HepG2 (cell line): ENCODE measurements around the gene RBM44. TPM values are rescaled to one million over a fixed set of nuclear protein-coding genes. Genes with fewer than 3 reads are reported as not detected.
A peak's percentile ranks its signal among the peaks of the same experiment; 100 is the strongest.

Experiments used
- FOXA3 ChIP-seq: IDR thresholded peaks from 2 replicates; pipeline ENCODE4 v1.6.1; 2016; ENCODE audit warnings: missing genetic modification reagents, missing compliant biosample characterization
- GATAD2A ChIP-seq: IDR thresholded peaks from 2 replicates; pipeline ENCODE4 v1.6.1; 2016
- MED8 ChIP-seq: sonication (generic); formaldehyde crosslinking; IDR thresholded peaks from 2 replicates; pipeline ENCODE4 v1.8.1; 2023; ENCODE audit warnings: mild to moderate bottlenecking, missing genetic modification reagents; ENCODE audit not compliant: insufficient replicate concordance
- NCOA5 ChIP-seq: sonication (generic); formaldehyde crosslinking; IDR thresholded peaks from 2 replicates; pipeline ENCODE4 v1.4.0; 2020; ENCODE audit warnings: missing genetic modification reagents
- PLRG1 ChIP-seq: fragments of 450-650 bp; conservative IDR thresholded peaks from 2 replicates; pipeline ENCODE4 v1.6.1; 2016
- SALL1 ChIP-seq: sonication (generic); formaldehyde crosslinking; IDR thresholded peaks from 2 replicates; pipeline ENCODE4 v1.8.0; 2022; ENCODE audit warnings: mild to moderate bottlenecking, missing genetic modification reagents
- SP140L ChIP-seq: sonication (generic); formaldehyde crosslinking; IDR thresholded peaks from 2 replicates; pipeline ENCODE4 v1.4.0; 2020; ENCODE audit warnings: missing genetic modification reagents, borderline replicate concordance
- TAF1 ChIP-seq: sonication (generic); formaldehyde crosslinking; IDR thresholded peaks from 2 replicates; pipeline ENCODE4 v1.4.0; 2020; ENCODE audit warnings: missing genetic modification reagents
- TBX3 ChIP-seq: fragments of 450-650 bp; IDR thresholded peaks from 2 replicates; pipeline ENCODE4 v1.6.1; 2017; ENCODE audit warnings: antibody characterized with exemption, mild to moderate bottlenecking, inconsistent platforms, borderline replicate concordance
- WIZ ChIP-seq: sonication (generic); formaldehyde crosslinking; IDR thresholded peaks from 2 replicates; pipeline ENCODE4 v1.5.1; 2020; ENCODE audit warnings: mild to moderate bottlenecking, missing genetic modification reagents
- YEATS4 ChIP-seq: sonication (generic); formaldehyde crosslinking; IDR thresholded peaks from 2 replicates; pipeline ENCODE4 v1.4.0; 2020; ENCODE audit warnings: missing genetic modification reagents, borderline replicate concordance
- ZC3H13 ChIP-seq: sonication (generic); formaldehyde crosslinking; IDR thresholded peaks from 2 replicates; pipeline ENCODE4 v1.8.1; 2023; ENCODE audit warnings: mild to moderate bottlenecking, missing genetic modification reagents, moderate library complexity
- ZFP37 ChIP-seq: sonication (generic); formaldehyde crosslinking; IDR thresholded peaks from 2 replicates; pipeline ENCODE4 v1.4.0; 2020; ENCODE audit warnings: missing genetic modification reagents, borderline replicate concordance
- ZNF12 ChIP-seq: sonication (generic); formaldehyde crosslinking; IDR thresholded peaks from 2 replicates; pipeline ENCODE4 v1.5.0; 2020; ENCODE audit warnings: missing genetic modification reagents
- ZNF501 ChIP-seq: sonication (generic); formaldehyde crosslinking; IDR thresholded peaks from 2 replicates; pipeline ENCODE4 v1.5.1; 2020; ENCODE audit warnings: mild to moderate bottlenecking, moderate library complexity, missing genetic modification reagents
- ZNF550 ChIP-seq: sonication (generic); formaldehyde crosslinking; IDR thresholded peaks from 2 replicates; pipeline ENCODE4 v1.4.0; 2020; ENCODE audit warnings: mild to moderate bottlenecking, missing genetic modification reagents, borderline replicate concordance
- ZNF670 ChIP-seq: sonication (generic); formaldehyde crosslinking; IDR thresholded peaks from 2 replicates; pipeline ENCODE4 v1.8.0; 2022; ENCODE audit warnings: mild to moderate bottlenecking, missing genetic modification reagents, borderline replicate concordance
- ZNF816 ChIP-seq: sonication (generic); formaldehyde crosslinking; IDR thresholded peaks from 2 replicates; pipeline ENCODE4 v1.8.0; 2022; ENCODE audit warnings: missing genetic modification reagents, mild to moderate bottlenecking, borderline replicate concordance
- ZSCAN22 ChIP-seq: sonication (generic); formaldehyde crosslinking; IDR thresholded peaks from 2 replicates; pipeline ENCODE4 v1.4.0; 2020; ENCODE audit warnings: mild to moderate bottlenecking, missing genetic modification reagents
- ZSCAN30 ChIP-seq: sonication (generic); formaldehyde crosslinking; IDR thresholded peaks from 2 replicates; pipeline ENCODE4 v1.5.0; 2020; ENCODE audit warnings: mild to moderate bottlenecking, missing genetic modification reagents
- ZSCAN9 ChIP-seq: IDR thresholded peaks from 2 replicates; pipeline ENCODE4 v1.6.1; 2016; ENCODE audit warnings: borderline replicate concordance
- polyA plus RNA-seq, 8 experiments: library from polyadenylated mRNA; depleted of rRNA in 3 of 8; stranded (reverse) in 7 of 8; unstranded in 1 of 8; fragments of >200 nt; fragmentation: Illumina TruSeq in 4 of 8; extraction: Trizol in 4 of 8; gene quantifications; 2 replicates each; pipeline versions ENCODE4 v1.2.1 to v1.2.3, GENCODE V29; 2011 to 2016; ENCODE audit warnings: low read depth in 4 of 8, missing spikeins in 1 of 8, mixed read lengths in 1 of 8; ENCODE audit not compliant: insufficient read depth in 1 of 8
- total RNA-seq, 5 experiments: library from RNA; depleted of rRNA; stranded (reverse); fragments of >200 nt; fragmentation: Illumina TruSeq; extraction: Trizol; gene quantifications; 2 replicates each; pipeline ENCODE4 v1.2.3, GENCODE V29; 2016; ENCODE audit warnings: low read depth in 1 of 5
- TF ChIP-seq, protein P1 (sequence below): sonication (generic); formaldehyde crosslinking; IDR thresholded peaks from 2 replicates; pipeline ENCODE4 v1.4.0; 2020; ENCODE audit warnings: missing genetic modification reagents
- TF ChIP-seq, protein P2 (sequence below): sonication (generic); formaldehyde crosslinking; IDR thresholded peaks from 2 replicates; pipeline ENCODE4 v1.4.0; 2020; ENCODE audit warnings: missing genetic modification reagents
- TF ChIP-seq, protein P3 (sequence below): IDR thresholded peaks from 2 replicates; pipeline ENCODE4 v1.6.1; 2018; ENCODE audit warnings: missing genetic modification reagents
- TF ChIP-seq, protein P4 (sequence below): IDR thresholded peaks from 2 replicates; pipeline ENCODE4 v1.6.1; 2012; ENCODE audit warnings: low read depth, low read length, improper control_type of control experiment

Gene RBM44
- total and polyA plus RNA-seq, 2 of the 13 experiments (the other 11 are each of a cell fraction or from before 2014, with no cell fraction given), result 0.13 to 0.50 TPM

DNA sequence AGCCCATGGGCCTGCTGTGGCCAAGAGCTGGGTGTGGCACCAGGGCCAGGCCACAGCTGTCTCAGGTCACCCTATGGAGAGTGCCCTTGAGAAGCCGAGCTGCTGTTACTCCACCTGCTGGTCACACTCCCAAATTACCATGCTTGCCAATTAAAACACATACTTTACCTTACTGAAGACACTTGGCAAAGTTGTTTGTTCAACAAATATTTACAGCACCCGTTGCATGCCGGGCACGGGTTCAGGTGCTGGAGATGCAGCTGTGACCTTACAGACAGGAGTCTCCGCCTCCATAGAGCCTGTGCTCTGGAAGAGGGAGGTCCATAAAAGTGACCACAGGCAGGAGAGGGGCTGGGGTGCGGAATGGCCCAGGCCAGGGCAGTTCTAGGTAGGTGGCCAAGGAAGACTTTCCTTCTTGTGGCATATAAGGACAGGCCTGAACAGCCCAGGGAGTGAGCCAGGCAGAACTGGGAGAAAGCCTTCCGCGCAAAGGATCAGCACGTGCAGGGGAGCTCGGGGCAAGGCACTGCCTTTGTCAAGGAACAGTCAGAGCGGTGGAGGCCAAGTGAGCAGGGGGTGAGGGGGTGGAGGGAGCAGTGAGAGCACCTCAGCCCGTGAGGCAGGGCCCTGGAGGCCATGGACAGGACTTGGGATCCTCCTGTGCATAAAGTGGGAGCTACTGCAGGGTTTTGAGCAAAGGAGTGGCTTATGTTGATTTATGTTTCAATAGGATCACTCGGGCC is 23.6 kb upstream of the RBM44 start (continued):
- TF ChIP-seq, protein P1, sequence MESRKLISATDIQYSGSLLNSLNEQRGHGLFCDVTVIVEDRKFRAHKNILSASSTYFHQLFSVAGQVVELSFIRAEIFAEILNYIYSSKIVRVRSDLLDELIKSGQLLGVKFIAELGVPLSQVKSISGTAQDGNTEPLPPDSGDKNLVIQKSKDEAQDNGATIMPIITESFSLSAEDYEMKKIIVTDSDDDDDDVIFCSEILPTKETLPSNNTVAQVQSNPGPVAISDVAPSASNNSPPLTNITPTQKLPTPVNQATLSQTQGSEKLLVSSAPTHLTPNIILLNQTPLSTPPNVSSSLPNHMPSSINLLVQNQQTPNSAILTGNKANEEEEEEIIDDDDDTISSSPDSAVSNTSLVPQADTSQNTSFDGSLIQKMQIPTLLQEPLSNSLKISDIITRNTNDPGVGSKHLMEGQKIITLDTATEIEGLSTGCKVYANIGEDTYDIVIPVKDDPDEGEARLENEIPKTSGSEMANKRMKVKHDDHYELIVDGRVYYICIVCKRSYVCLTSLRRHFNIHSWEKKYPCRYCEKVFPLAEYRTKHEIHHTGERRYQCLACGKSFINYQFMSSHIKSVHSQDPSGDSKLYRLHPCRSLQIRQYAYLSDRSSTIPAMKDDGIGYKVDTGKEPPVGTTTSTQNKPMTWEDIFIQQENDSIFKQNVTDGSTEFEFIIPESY, result no peak
- TF ChIP-seq ZSCAN9 (no peak), NCOA5 (CRISPR knock-in tag) (no peak), FOXA3 (CRISPR knock-in tag) (peak; percentile 84), ZNF12 (CRISPR knock-in tag) (no peak), ZNF550 (CRISPR knock-in tag) (no peak), ZSCAN30 (CRISPR knock-in tag) (no peak), MED8 (no peak), PLRG1 (no peak), TBX3 (no peak), ZSCAN22 (CRISPR knock-in tag) (no peak), ZNF670 (CRISPR knock-in tag) (no peak), ZC3H13 (CRISPR knock-in tag) (no peak), WIZ (CRISPR knock-in tag) (0 out of 2 replicates have a peak, but pooled peaks have one; percentile 41), SALL1 (CRISPR knock-in tag) (peak; percentile 60), GATAD2A (CRISPR knock-in tag) (peak; percentile 85), ZNF501 (peak; percentile 77), ZNF816 (CRISPR knock-in tag) (no peak), YEATS4 (CRISPR knock-in tag) (no peak), TAF1 (CRISPR knock-in tag) (no peak), SP140L (CRISPR knock-in tag) (no peak), ZFP37 (CRISPR knock-in tag) (no peak)
- TF ChIP-seq, protein P2, sequence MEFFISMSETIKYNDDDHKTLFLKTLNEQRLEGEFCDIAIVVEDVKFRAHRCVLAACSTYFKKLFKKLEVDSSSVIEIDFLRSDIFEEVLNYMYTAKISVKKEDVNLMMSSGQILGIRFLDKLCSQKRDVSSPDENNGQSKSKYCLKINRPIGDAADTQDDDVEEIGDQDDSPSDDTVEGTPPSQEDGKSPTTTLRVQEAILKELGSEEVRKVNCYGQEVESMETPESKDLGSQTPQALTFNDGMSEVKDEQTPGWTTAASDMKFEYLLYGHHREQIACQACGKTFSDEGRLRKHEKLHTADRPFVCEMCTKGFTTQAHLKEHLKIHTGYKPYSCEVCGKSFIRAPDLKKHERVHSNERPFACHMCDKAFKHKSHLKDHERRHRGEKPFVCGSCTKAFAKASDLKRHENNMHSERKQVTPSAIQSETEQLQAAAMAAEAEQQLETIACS (CRISPR knock-in tag), result no peak
- TF ChIP-seq, protein P3, sequence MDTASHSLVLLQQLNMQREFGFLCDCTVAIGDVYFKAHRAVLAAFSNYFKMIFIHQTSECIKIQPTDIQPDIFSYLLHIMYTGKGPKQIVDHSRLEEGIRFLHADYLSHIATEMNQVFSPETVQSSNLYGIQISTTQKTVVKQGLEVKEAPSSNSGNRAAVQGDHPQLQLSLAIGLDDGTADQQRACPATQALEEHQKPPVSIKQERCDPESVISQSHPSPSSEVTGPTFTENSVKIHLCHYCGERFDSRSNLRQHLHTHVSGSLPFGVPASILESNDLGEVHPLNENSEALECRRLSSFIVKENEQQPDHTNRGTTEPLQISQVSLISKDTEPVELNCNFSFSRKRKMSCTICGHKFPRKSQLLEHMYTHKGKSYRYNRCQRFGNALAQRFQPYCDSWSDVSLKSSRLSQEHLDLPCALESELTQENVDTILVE, result no peak
- TF ChIP-seq, protein P4, sequence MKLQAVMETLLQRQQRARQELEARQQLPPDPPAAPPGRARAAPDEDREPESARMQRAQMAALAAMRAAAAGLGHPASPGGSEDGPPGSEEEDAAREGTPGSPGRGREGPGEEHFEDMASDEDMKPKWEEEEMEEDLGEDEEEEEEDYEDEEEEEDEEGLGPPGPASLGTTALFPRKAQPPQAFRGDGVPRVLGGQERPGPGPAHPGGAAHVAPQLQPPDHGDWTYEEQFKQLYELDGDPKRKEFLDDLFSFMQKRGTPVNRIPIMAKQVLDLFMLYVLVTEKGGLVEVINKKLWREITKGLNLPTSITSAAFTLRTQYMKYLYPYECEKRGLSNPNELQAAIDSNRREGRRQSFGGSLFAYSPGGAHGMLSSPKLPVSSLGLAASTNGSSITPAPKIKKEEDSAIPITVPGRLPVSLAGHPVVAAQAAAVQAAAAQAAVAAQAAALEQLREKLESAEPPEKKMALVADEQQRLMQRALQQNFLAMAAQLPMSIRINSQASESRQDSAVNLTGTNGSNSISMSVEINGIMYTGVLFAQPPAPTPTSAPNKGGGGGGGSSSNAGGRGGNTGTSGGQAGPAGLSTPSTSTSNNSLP, result 0 out of 2 replicates have a peak, but pooled peaks have one; percentile 42
